ENCODE measurements around the gene NHLH2.

Gene NHLH2

GRCh38 chr1:115794976-115795639, 45.8 kb downstream of the NHLH2 start:
- Mint-ChIP-seq H3K9me3 (no peaks in the 10 kb centered on the region), H3K4me1 (no peaks in the 10 kb centered on the region), H3K4me3 (no peak overlapping the region), H3K36me3 (no peaks in the 10 kb centered on the region), H3K27ac (no peak overlapping the region)
- ATAC-seq (no peak), DNase-seq (ENCODE audit: low spot score in 2 of 2) (no peak)

- DNase-seq (ENCODE audit: low spot score in 2 of 2), result no peak
These were observed 47.8 kb downstream of the NHLH2 start for GRCh38 chr1:115793162-115793561.

GRCh38 chr1:115791816-115792215, 49.1 kb downstream of the NHLH2 start:
- Mint-ChIP-seq H3K27ac (no peak overlapping the region), H3K9me3 (no peaks in the 10 kb centered on the region), H3K4me3 (no peak overlapping the region), H3K36me3 (no peaks in the 10 kb centered on the region), H3K4me1 (no peaks in the 10 kb centered on the region)
- no peak for ATAC-seq
- DNase-seq (ENCODE audit: low spot score in 2 of 2), result no peak

More at GRCh38 chr1:115793162-115793561, 47.8 kb downstream of the NHLH2 start:
- Mint-ChIP-seq H3K27ac (no peak overlapping the region), H3K4me1 (no peaks in the 10 kb centered on the region), H3K4me3 (no peak overlapping the region), H3K9me3 (no peaks in the 10 kb centered on the region), H3K36me3 (no peaks in the 10 kb centered on the region)
- no peak for ATAC-seq

GRCh38 chr1:115790846-115791245, 50.1 kb downstream of the NHLH2 start:
- no peak for ATAC-seq
- no peaks in the 10 kb centered on the region for H3K9me3 Mint-ChIP-seq
- no peak overlapping the region for H3K4me3 Mint-ChIP-seq
- no peaks in the 10 kb centered on the region for H3K36me3 Mint-ChIP-seq
- H3K27ac Mint-ChIP-seq, result no peak overlapping the region
- no peak for DNase-seq (ENCODE audit: low spot score in 2 of 2)
- H3K4me1 Mint-ChIP-seq, result no peaks in the 10 kb centered on the region

DNA sequence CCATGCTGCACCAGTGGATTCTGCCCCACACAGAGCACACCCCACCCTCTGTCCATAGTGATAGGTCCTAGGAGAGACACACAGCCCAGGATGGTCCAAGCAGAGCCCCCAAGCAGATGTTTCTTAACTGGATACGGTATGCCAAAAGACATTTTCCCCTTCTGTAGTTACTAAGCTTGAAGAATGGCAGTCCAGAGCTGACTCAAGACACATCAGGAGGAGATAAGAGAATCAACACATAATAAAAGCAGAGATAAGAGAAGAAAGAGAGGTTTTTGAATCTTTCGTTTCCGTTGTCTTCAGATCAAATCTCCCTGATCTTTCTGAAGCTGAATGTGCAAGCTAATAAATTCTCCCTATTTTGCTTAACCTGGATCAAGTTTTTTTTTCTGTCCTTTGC, 50.6 kb downstream of the NHLH2 start:
- Mint-ChIP-seq H3K4me3 (no peak overlapping the region), H3K9me3 (no peaks in the 10 kb centered on the region), H3K27ac (no peak overlapping the region), H3K36me3 (no peaks in the 10 kb centered on the region), H3K4me1 (no peaks in the 10 kb centered on the region)
- no peak for DNase-seq (ENCODE audit: low spot score in 2 of 2)
- ATAC-seq, result no peak
